ENCODE results near the gene HDAC4.

HDAC4 gene

GRCh38 chr2:239392688-239393387, 8.0 kb downstream of the HDAC4 start:
- TF ChIP-seq, protein P1, sequence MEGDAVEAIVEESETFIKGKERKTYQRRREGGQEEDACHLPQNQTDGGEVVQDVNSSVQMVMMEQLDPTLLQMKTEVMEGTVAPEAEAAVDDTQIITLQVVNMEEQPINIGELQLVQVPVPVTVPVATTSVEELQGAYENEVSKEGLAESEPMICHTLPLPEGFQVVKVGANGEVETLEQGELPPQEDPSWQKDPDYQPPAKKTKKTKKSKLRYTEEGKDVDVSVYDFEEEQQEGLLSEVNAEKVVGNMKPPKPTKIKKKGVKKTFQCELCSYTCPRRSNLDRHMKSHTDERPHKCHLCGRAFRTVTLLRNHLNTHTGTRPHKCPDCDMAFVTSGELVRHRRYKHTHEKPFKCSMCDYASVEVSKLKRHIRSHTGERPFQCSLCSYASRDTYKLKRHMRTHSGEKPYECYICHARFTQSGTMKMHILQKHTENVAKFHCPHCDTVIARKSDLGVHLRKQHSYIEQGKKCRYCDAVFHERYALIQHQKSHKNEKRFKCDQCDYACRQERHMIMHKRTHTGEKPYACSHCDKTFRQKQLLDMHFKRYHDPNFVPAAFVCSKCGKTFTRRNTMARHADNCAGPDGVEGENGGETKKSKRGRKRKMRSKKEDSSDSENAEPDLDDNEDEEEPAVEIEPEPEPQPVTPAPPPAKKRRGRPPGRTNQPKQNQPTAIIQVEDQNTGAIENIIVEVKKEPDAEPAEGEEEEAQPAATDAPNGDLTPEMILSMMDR (conservative IDR thresholded peaks at IDR 0.05; ENCODE audit: low read depth, low read length), result no peak
- no peak overlapping the region for H3K4me3 ChIP-seq (ENCODE audit: low read length)
- DNase-seq (ENCODE audit: low read depth), result no peak

GRCh38 chr2:239392072-239392357, 8.8 kb downstream of the HDAC4 start:
- H3K4me3 ChIP-seq (ENCODE audit: low read length), result no peak overlapping the region
- DNase-seq (ENCODE audit: low read depth), result no peak
- TF ChIP-seq, protein P1 (conservative IDR thresholded peaks at IDR 0.05; ENCODE audit: low read depth, low read length), result no peak

DNA sequence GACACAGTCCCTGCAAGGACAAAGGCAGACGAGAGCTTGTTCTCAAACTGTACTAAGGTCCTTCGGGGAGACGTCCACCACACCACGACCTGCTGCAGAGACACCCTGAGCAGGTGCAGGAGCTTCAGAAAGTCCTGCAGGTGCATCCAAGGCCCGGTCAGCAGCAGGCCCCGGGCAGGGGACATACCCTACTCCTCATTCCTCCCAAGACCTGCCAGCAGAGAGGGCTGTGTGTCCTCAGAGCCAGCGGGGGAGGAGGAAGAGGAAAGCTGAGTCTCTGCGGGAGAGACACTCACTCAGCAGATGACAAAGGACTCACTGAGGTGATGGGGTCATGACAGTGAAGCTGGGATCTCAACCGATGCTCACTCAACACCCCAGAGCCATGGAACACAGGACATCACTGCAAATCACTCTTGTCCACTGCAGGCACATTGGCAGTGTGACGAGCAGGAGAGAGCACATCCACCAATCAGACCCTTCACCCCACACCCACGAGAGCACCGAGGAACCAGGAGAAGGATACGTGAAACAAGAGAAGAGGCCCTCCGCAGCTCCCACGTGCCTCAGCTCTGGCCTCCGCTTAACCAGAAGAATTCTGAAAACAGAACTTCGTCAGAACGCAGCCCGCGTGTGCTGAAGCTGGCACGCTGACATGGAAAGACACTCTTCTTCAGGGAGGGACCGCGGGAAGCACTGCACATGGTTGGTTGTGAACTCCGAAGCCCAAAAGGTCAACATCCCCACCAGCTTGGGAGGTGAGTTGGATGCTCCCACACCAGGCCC, 9.3 kb downstream of the HDAC4 start:
- H3K4me3 ChIP-seq (ENCODE audit: low read length), result no peak overlapping the region
- TF ChIP-seq, protein P1 (conservative IDR thresholded peaks at IDR 0.05; ENCODE audit: low read depth, low read length), result no peak
- no peak for DNase-seq (ENCODE audit: low read depth)

DNA sequence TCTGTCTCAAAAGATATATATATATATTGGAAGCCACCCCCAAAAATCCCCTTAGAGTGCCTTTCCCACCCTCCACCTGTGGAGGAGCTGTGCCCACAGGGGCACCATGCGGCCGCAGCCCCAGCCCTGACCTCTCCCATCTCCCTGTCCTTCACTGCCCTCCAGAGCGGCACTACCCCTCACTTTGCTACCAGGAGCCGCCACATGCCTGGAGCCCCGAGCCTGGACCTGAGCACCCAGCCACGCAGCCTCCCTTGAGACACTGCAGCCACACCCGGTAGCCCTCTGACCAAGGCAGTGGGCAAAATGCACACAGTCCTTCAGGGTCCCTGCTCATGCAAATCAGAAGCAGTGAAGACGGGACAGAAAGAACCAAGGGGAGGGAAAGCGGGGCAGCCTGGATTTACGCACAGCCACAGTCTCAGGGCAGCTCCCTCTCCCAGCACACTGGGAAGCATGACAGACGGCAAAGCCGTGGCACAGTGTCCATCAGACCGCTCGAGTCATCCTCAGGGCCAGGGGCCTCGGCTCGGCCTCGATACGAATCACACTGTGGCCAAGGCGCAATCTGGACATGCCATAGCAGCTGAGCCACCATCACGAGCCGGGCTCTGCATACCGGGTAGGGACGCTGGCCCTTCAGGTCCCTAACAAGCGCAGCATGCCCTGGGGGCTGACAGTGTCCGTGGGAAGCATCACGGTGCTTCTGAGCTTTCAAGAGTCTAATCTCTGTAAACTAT, 10.1 kb downstream of the HDAC4 start:
- no peak for DNase-seq (ENCODE audit: low read depth)

GRCh38 chr2:239389414-239390329, 11.1 kb downstream of the HDAC4 start:
- no peak overlapping the region for H3K4me3 ChIP-seq (ENCODE audit: low read length)
- DNase-seq (ENCODE audit: low read depth), result no peak
- TF ChIP-seq, protein P1 (conservative IDR thresholded peaks at IDR 0.05; ENCODE audit: low read depth, low read length), result no peak

More for the DNA sequence above, 10.1 kb downstream of the HDAC4 start:
- H3K4me3 ChIP-seq (ENCODE audit: low read length), result no peak overlapping the region
- TF ChIP-seq, protein P1 (conservative IDR thresholded peaks at IDR 0.05; ENCODE audit: low read depth, low read length), result no peak

- no peak overlapping the region for H3K4me3 ChIP-seq (ENCODE audit: low read length)
- TF ChIP-seq, protein P1 (conservative IDR thresholded peaks at IDR 0.05; ENCODE audit: low read depth, low read length), result no peak
- no peak for DNase-seq (ENCODE audit: low read depth)
These were observed 12.3 kb downstream of the HDAC4 start for GRCh38 chr2:239388236-239389151.

All from retinal pigment epithelial cell (primary cell).